Stimulated activated CD8-positive, alpha-beta memory T cell treated with anti-CD3 and anti-CD28 coated beads, Interleukin-15, amount 100 ng/mL, for 4 hours (primary cell): ENCODE data around the gene TM4SF18.
"Not testable (repeated sequence)": the region's sequence is repeated elsewhere in the genome, so short reads cannot be mapped to it uniquely, and the experiment has no call there.

Experiments used
- DNase-seq, 2 donors: peaks; one replicate each; pipeline ENCODE4 v3.0.0-alpha.2; 2020; ENCODE audit warnings: low read depth in 2 of 2

TM4SF18 gene, protein sequence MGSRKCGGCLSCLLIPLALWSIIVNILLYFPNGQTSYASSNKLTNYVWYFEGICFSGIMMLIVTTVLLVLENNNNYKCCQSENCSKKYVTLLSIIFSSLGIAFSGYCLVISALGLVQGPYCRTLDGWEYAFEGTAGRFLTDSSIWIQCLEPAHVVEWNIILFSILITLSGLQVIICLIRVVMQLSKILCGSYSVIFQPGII

GRCh38 chr3:149333176-149333859, at the start of gene TM4SF18:
Gene TM4SF18 (minus strand): TSS chr3:149333636. CDS start chr3:149333382, 254 bp downstream.
- no peak for DNase-seq

- DNase-seq: no peak
These were observed 49.1 kb upstream of the TM4SF18 start for GRCh38 chr3:149382518-149382917.

DNA sequence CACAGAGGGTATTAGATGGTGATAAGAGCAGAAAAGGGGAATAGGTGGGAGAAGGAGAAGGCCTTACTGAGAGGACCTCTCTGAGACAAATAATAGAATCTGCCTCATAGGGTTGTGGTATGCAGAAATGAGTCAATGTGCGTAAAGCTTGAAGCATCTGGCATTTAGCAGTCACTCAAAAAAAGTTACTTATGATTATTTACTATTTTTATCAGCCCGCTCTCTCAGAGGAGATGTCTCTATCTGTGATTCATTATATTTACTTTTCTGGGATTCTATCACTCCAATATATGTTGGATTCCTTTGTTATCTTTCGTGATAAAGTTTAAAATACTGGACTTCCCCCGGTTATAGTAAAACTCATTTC, 48.6 kb upstream of the TM4SF18 start:
- no peak for DNase-seq

DNA sequence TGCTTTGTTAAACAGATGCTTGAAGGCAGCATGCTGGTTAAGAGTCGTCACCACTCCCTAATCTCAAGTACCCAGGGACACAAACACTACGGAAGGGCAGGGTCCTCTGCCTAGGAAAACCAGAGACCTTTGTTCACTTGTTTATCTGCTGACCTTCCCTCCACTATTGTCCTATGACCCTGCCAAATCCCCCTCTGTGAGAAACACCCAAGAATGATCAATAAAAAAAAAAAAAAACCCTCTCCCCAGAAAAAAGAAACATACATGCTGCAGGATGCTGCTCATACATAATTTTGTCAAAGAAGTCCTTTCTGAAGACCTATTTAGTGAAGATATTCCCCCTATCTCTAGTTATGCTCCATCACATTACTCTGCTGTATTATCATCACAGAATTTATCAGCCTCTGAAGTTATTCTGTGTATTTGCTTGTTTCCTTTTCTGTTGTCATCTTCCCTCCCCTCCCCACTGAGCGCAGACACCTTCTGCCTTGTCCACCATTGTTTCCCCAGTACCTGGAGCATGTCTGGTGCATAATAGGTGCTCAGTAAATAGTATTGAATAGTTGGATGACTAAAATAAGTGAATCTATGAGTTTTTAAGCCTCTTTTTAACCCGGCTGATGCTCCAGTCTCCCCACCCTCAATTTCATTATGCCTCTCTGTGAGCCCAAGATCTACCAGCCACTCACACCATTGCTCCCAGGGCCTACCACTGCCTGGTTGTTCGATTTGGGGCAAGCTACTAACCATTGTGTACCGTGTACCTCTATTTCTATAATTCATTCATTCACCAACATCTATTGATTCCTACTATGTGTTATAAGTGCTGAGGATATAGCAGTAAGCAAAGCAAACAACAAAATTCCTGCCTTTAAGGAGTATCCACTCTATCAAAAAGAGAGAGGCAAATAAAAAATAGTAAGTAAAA, 48.0 kb upstream of the TM4SF18 start:
- DNase-seq: no peak

- not testable (repeated sequence) for DNase-seq
These were observed 46.8 kb upstream of the TM4SF18 start for GRCh38 chr3:149380220-149380619.

DNA sequence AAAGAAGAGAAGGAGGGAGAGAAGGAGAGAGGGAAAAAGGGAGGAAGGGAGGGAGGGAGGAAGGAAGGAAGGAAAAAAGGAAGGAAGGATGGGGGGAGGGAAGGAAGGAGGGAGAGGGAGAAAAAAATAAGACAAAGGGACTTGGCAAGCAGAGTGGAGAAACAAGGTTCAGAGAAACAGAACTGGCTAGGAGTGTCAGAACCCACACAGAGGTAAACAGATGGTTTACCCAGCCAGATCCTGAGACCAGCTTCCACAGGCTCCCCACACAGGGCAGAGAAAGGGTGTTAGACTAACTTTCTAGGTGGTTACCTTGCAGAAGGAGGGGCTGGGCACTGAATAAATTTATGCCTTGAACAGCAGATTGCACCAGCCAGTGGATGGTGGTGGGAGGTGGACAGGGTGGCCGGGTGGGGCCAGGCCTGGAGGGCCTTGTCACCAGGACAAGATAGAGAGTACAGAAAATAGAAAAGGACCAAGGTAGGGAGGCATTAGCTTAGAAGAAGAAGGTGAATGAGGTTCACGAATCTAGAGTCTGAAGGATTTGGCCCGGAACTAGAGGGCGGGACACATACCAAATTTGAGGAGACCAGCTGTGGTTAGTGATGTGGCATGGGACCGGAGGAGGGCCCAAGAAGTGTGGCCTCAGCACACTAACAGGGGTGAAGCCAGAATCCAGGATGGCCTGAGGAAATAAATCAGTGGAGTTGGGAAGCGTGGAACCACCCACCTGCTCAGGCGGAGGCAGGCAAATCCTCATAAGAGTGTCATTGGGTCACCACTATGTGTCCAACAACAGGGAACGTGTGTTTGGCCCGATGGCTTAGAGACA, 45.3 kb upstream of the TM4SF18 start:
- DNase-seq: no peak

GRCh38 chr3:149377408-149378364, 44.2 kb upstream of the TM4SF18 start, which contains the start of gene TM4SF1:
Gene TM4SF1 (minus strand): TSS chr3:149377649. CDS start chr3:149377547, 102 bp downstream.
- no peak for DNase-seq

- DNase-seq: no peak
These were observed 43.4 kb upstream of the TM4SF18 start for GRCh38 chr3:149376718-149377407.

GRCh38 chr3:149375501-149376196, 42.2 kb upstream of the TM4SF18 start:
- DNase-seq: no peak

- DNase-seq: no peak
These were observed 41.5 kb upstream of the TM4SF18 start for GRCh38 chr3:149374793-149375500.

DNA sequence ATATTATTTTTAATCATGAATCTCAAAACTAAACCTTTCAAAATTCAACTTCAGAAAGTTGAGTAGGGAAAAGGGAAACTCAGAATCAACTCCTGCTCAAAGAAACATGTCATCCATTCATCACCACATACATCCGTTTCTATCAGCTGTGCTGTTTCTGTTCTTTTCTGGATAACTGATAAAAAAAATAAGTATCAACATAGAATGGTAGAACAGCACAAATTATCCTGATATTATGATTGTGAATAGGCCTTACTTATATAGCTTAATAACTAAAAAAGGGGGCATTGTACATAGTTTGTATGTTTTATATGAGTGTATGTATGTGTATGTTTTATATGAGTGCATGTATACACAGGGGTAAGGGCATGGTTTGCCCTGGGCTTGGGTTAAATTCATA, 41.0 kb upstream of the TM4SF18 start:
- DNase-seq: no peak

DNA sequence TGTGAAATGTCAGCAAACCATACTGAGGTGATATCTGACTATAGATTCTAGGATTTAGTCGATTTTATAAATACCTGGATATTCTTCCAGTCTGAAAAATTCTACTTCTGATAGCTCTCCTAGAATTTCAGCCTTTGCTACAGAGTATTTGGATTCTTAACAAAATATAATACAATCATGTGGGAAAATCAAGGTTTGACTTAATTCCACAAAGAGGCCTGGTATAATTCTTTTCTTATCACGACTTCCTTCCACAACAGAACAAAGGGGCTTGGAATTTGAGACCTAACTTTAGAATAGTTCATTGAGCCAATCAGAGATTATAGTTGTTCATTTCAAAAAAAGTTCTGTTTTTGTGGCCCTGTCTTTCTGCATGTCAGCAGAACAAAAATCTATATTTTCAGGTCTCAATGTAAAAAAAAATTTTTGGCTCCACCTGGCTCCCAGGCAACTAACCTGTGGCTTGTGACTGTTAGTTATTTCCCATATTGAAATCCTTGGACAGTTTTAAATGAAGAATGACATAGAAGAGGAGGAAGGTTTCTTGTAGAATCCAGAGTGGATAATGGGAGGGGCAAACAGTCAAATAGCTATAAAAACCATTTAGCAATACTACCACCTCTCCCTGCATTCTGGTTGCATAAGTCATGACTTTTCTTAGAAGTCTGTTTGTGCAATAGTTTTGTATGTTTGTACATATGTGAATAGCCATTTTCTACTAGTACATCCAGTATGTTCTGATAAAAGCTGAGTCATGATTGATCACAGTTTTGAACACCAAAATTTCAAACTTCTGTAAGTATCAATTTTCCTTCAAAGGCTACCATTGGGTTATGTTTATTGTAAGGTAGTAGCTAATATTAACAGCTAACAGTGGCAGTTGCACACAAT, 40.0 kb upstream of the TM4SF18 start:
- no peak for DNase-seq

GRCh38 chr3:149371723-149372114, 38.3 kb upstream of the TM4SF18 start:
- DNase-seq: no peak

DNA sequence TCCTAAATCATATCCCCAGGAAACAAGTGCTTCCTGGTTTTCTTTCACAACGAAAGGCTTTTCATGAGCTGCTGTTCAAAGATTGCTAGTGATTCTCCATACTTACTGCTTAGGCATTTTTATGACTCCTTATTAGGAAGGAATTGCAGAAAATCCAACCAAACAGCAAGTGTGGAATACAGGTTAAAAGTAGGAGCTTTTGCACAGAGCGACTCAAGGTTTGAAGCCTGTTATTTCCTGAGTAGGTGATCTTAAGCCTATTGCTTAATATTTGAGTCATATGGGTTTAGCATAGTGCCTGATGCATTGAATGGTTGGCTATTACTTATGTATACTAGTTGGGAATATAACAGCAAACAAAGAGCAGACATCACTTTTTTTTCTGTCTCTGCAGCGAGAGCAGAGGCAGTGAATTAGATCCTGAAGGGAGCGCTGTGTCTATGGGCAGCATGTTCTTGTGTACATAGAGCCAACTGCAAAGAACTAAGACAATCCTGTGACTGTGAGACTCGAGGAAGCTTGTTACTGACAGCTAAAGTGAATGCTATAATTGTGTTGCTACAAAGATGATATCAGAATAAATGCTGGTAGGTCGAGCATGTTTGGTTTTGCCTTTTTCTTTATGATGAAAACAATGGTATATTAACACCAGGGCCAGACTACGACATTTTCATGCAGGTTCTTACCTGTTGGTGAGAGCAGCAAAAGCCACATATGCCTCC, 37.7 kb upstream of the TM4SF18 start:
- no peak for DNase-seq

DNA sequence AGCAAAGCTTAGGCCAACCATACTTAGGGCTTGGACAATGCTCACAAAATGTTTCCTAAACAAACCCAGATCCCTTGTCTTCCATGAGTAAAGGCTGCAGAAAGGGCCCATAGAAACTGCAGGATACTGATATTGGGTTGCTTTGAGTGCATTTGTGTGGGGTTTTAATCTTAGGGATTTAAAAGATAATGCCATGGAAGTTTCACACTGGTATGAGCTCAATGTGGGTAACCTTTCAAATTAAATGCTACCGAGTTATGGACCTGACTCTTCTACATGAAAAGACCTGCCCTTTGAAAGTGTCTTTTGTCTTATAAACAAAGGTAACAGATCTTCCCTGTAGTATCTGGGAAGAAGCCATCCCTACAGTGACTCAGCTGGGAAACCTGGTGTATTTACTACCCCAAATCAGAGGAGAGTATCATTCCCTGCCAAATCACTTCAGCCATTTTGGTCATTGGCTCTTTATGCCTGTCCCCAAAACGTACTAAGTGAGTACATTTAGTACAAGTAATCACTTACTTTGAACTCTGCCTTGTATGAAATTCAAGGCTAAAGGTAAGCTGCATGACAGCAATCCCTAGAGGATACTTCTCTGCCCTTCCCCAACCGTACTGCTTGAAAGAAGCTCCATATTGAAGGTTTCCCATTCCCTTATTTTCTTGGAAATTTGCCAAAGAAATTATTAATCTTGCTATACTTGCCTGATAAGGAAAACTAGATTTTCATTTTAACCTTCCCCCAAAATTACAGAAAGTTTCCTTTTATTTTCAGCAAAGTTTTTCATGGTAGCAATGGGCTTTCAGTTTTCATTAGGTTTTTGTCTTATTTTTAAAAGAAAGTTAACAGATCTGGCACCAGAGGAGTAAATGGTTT, 36.8 kb upstream of the TM4SF18 start:
- no peak for DNase-seq
